Heart left ventricle (tissue), 13 donors: ENCODE data around the gene CPN1.

Source experiments
- POLR2A ChIP-seq, 2 donors: fragments of 450-650 bp; IDR thresholded peaks; one replicate each; pipeline ENCODE4 v1.6.1; 2017; ENCODE audit warnings: antibody characterized with exemption in 2 of 2, mild to moderate bottlenecking in 2 of 2, moderate library complexity in 2 of 2
- TF ChIP-seq, protein P1 (sequence below), 12 donors: fragments of 200-600 bp; sonication (generic) in 4 of 12; IDR thresholded peaks; one replicate each; pipeline versions ENCODE4 v1.5.0 to v1.8.0; 2018 to 2022; ENCODE audit warnings: antibody characterized with exemption in 12 of 12, mild to moderate bottlenecking in 5 of 12
- donor health status: ischemic (EF 13 %, LVEDD 7.1; RV severe dilation, severe dysfunction).
- donor health status: DM: no; HTN: yes; CAD: no.
- donor health status: DM: no; HTN: no; CAD: no.
- donor health status: ischemic (EF 25% LVEDD 6.9; RV normal size, moderate dysfunction).
- donor health status: ischemic (EF 25% LVEDD 5.7; RV mildly dilated, moderate dysfunction).
- donor health status: ischemic (EF 35%, LVEDD 5.7; RV mildly dilated, moderate dysfunction).
- donor health status: nonischemic (EF 11% LVEDD 7.7; RV severe dilation, severe dysfunction).
- donor health status: DM: yes; HTN: yes; CAD: no.
- donor health status: PGD.
- donor health status: ischemic (EF 29% LVEDD 5.4; RV normal size, mild dysfunction).
- donor health status: nonischemic (EF 23%, LVEDD 6.1; RV moderate dilation, normal function).

DNA sequence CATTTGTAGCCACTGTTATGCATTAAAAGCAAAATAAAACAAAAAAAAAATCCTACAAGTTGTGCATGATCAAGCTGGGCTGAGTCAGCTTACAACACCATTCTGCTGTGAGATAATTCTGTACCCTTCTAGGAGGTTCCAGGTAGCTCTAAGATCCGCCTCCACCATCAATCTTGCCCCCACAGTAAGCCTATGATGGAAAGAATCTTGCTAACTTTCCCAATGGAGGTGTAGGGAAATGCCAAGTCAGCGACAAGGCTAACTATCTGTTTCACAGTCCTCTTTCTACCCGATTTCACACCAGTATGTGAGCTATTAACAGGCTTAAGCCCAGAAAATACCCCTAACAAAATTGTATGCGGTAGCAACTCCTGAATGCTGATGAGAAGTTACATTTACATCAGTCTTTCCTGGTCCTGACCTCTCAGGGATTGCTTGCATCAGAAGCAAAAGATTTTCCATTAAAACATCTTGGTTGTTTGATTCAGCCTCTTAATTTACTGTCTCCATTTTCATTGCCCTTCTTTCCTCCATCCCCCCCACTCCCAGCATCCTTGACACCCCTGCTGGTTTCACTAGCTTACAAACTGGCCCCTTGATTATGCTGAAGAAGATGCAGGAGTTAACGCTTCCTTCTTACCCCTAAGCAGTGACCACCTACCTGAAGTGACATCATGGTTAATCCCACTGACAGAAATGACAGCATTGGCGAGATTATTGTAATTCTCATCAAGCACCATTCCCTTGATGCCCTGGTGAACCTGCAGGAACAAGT, 27.8 kb downstream of the CPN1 start:
- TF ChIP-seq, protein P1, sequence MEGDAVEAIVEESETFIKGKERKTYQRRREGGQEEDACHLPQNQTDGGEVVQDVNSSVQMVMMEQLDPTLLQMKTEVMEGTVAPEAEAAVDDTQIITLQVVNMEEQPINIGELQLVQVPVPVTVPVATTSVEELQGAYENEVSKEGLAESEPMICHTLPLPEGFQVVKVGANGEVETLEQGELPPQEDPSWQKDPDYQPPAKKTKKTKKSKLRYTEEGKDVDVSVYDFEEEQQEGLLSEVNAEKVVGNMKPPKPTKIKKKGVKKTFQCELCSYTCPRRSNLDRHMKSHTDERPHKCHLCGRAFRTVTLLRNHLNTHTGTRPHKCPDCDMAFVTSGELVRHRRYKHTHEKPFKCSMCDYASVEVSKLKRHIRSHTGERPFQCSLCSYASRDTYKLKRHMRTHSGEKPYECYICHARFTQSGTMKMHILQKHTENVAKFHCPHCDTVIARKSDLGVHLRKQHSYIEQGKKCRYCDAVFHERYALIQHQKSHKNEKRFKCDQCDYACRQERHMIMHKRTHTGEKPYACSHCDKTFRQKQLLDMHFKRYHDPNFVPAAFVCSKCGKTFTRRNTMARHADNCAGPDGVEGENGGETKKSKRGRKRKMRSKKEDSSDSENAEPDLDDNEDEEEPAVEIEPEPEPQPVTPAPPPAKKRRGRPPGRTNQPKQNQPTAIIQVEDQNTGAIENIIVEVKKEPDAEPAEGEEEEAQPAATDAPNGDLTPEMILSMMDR (IDR thresholded peaks at IDR 0.05): no peak
- TF ChIP-seq POLR2A (IDR thresholded peaks at IDR 0.05): no peak
